ENCODE data around the gene TM9SF3. TPM values are rescaled to one million over a fixed set of nuclear protein-coding genes. Genes with fewer than 3 reads are reported as not detected.

The TM9SF3 gene
- total RNA-seq, 6 experiments from 2014 or later = 195 to 235 (median 208) TPM

DNA sequence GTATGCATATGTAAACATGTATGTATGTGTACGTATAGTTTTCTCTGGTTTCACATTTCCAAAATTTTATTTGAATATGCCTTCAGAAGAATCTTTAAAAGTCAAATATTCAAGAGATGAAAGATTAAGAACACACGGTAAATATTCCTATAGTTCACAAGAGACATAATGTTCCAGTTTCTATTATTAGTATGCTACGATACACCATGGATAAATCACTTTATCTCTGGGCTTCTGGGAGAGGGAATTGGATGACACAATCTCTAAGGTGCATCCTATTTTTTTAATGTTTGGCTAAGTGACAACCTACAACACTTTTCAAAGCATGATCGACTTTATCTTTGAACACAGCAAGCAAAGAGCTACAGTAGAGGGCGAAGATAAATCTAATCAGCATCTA, 13.8 kb downstream of the TM9SF3 start:
- no peak for DNase-seq
- TF ChIP-seq, protein P1, sequence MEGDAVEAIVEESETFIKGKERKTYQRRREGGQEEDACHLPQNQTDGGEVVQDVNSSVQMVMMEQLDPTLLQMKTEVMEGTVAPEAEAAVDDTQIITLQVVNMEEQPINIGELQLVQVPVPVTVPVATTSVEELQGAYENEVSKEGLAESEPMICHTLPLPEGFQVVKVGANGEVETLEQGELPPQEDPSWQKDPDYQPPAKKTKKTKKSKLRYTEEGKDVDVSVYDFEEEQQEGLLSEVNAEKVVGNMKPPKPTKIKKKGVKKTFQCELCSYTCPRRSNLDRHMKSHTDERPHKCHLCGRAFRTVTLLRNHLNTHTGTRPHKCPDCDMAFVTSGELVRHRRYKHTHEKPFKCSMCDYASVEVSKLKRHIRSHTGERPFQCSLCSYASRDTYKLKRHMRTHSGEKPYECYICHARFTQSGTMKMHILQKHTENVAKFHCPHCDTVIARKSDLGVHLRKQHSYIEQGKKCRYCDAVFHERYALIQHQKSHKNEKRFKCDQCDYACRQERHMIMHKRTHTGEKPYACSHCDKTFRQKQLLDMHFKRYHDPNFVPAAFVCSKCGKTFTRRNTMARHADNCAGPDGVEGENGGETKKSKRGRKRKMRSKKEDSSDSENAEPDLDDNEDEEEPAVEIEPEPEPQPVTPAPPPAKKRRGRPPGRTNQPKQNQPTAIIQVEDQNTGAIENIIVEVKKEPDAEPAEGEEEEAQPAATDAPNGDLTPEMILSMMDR (IDR thresholded peaks at IDR 0.05) = no peak
- Mint-ChIP-seq H3K9me3 (no peaks in the 10 kb centered on the region), H3K27me3 (ENCODE audit: insufficient read depth) (no peaks in the 10 kb centered on the region), H3K36me3 (ENCODE audit: low read depth) (peaks cover 34% of the 10 kb centered on the region), H3K4me1 (ENCODE audit: low read depth) (peaks cover 54% of the 10 kb centered on the region), H3K27ac (no peak overlapping the region), H3K4me3 (no peak overlapping the region)

DNA sequence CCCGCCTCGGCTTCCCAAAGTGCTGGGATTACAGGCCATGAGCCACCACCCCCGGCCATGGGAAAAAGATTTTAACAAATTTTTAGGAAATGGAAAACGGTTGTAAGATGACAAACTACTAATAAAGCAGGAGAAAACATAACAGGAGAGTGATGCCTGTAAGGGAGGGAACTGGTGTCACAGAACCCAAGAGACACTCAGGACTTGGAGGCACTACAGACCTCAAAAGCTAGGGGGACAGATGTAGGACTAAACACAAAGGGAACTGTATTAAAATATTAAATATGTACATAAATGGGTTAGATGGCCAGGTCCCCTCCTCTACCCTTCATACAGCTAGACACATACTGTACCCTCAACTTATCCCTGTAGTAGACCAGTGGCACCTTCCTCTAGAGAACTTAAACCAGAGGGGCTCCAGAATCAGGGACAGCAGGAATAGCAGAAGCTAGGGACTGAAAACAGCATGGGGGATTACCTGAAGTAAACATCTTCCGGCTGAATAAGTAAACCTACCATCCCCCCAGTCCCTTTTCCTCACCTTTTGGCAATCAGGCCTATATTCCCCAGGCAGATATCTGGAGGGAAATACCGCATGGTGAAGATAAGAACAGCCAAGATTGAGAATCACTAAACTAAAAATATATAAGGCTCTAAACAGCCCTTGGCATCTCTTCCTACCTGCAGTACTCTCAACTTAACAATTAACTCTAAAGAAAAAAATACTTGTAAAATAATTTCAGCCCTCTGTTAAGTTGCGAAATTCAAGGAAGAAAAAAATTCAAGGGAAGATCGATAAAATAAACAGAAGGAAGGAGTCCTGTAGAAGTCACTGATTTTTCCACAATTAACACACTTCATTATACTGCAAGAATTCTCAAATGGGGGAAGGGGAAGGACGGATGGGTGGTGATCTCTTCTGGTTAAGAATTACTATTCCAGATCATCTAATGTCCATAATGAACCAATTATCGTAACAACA, 15.5 kb downstream of the TM9SF3 start:
- peaks cover 53% of the 10 kb centered on the region for H3K4me1 Mint-ChIP-seq (ENCODE audit: low read depth)
- H3K27ac Mint-ChIP-seq = no peak overlapping the region; the same call in 1 of the 2 replicates
- no peak for DNase-seq
- TF ChIP-seq, protein P1 (IDR thresholded peaks at IDR 0.05) = no peak
- no peaks in the 10 kb centered on the region for H3K27me3 Mint-ChIP-seq (ENCODE audit: insufficient read depth)
- peaks cover 41% of the 10 kb centered on the region for H3K36me3 Mint-ChIP-seq (ENCODE audit: low read depth)
- no peak overlapping the region for H3K4me3 Mint-ChIP-seq
- H3K9me3 Mint-ChIP-seq = no peaks in the 10 kb centered on the region

DNA sequence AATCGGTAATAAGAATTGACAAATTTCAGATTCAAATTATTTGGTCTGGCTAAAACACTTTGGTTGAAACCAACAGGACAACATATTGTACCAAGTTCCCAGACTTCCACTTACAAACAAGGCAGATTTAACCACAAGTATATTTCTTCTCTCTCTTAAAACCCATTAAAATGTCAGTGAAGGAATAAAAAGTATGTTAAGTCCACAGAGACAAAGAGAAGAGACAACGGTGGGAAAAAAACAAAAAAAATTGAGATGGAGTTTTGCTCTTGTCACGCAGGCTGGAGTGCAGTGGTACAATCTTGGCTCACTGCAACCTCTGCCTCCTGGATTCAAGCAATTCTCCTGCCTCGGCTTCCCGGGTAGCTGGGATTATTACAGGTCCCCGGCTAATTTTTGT, 16.3 kb downstream of the TM9SF3 start:
- Mint-ChIP-seq H3K36me3 (ENCODE audit: low read depth) (peaks cover 41% of the 10 kb centered on the region), H3K9me3 (no peaks in the 10 kb centered on the region), H3K4me3 (no peak overlapping the region), H3K27me3 (ENCODE audit: insufficient read depth) (no peaks in the 10 kb centered on the region), H3K27ac (no peak overlapping the region; the same call in 1 of the 2 replicates), H3K4me1 (ENCODE audit: low read depth) (peaks cover 60% of the 10 kb centered on the region)
- no peak for DNase-seq
- TF ChIP-seq, protein P1 (IDR thresholded peaks at IDR 0.05) = no peak

DNA sequence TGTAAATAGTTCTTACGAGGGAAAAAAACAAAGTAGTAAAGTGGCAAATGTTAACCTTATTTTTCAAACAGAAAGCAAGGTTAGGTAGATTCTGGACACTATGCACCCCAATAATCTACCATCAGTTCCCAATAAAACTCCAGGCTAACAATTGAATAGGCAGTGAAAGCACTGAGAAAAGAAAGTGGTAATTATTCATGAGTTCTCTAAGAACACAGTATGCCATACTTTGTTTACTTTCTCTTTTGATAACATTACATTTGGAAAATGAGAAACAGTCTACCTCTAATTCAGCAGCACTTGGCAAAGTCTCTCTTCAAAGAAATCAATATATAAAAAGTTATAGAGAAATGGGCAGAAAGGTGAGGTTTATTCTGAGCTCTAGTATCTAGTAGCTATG, 18.4 kb downstream of the TM9SF3 start:
- Mint-ChIP-seq H3K36me3 (ENCODE audit: low read depth) (peaks cover 26% of the 10 kb centered on the region), H3K4me1 (ENCODE audit: low read depth) (peaks cover 59% of the 10 kb centered on the region), H3K27ac (peak overlapping the region; percentile 17; the same call in 1 of the 2 replicates)

GRCh38 chr10:96565774-96566173, 21.0 kb downstream of the TM9SF3 start:
- peaks cover 23% of the 10 kb centered on the region for H3K36me3 Mint-ChIP-seq (ENCODE audit: low read depth)
- TF ChIP-seq, protein P1 (IDR thresholded peaks at IDR 0.05) = no peak

More for the DNA sequence above, 18.4 kb downstream of the TM9SF3 start:
- Mint-ChIP-seq H3K27me3 (ENCODE audit: insufficient read depth) (no peaks in the 10 kb centered on the region), H3K9me3 (no peaks in the 10 kb centered on the region), H3K4me3 (peak overlapping the region; percentile 23; the same call in 1 of the 2 replicates)
- DNase-seq = no peak
- TF ChIP-seq, protein P1 (IDR thresholded peaks at IDR 0.05) = no peak

More at GRCh38 chr10:96565774-96566173, 21.0 kb downstream of the TM9SF3 start:
- Mint-ChIP-seq H3K4me3 (no peak overlapping the region), H3K27me3 (ENCODE audit: insufficient read depth) (no peaks in the 10 kb centered on the region), H3K9me3 (no peaks in the 10 kb centered on the region), H3K4me1 (ENCODE audit: low read depth) (peaks cover 60% of the 10 kb centered on the region), H3K27ac (peak overlapping the region; percentile 31; the same call in 1 of the 2 replicates)
- peak; percentile 41 for DNase-seq

Measured in HFFc6 (cell line).